ENCODE measurements around the gene CLPSL2.
"Not testable (repeated sequence)": the region's sequence is repeated elsewhere in the genome, so short reads cannot be mapped to it uniquely, and the experiment has no call there.

The CLPSL2 gene

GRCh38 chr6:35776364-35777215 is at the start of gene CLPSL2:
CLPSL2 (plus strand) TSS chr6:35776598; CDS start chr6:35776619, 21 bp downstream.
- no peak for DNase-seq (ENCODE audit: extremely low read depth in 1 of 2, low read depth in 1 of 2)

- DNase-seq (ENCODE audit: extremely low read depth in 1 of 2, low read depth in 1 of 2), result no peak
Observed at GRCh38 chr6:35727231-35727934, 49.0 kb upstream of the CLPSL2 start.

- DNase-seq (ENCODE audit: extremely low read depth in 1 of 2, low read depth in 1 of 2), result peak; percentile 71 to 73
Observed at GRCh38 chr6:35727935-35728682, 48.3 kb upstream of the CLPSL2 start.

- DNase-seq (ENCODE audit: extremely low read depth in 1 of 2, low read depth in 1 of 2), result no peak
Observed at GRCh38 chr6:35728683-35729678, 47.4 kb upstream of the CLPSL2 start.

- no peak for DNase-seq (ENCODE audit: extremely low read depth in 1 of 2, low read depth in 1 of 2)
Observed at GRCh38 chr6:35729722-35730121, 46.7 kb upstream of the CLPSL2 start.

- no peak for DNase-seq (ENCODE audit: extremely low read depth in 1 of 2, low read depth in 1 of 2)
Observed at GRCh38 chr6:35730745-35731413, 45.5 kb upstream of the CLPSL2 start.

GRCh38 chr6:35731414-35731735 is 45.0 kb upstream of the CLPSL2 start:
- DNase-seq (ENCODE audit: extremely low read depth in 1 of 2, low read depth in 1 of 2), result peak; percentile 91 to 95

GRCh38 chr6:35731736-35732532 is 44.5 kb upstream of the CLPSL2 start:
- DNase-seq (ENCODE audit: extremely low read depth in 1 of 2, low read depth in 1 of 2), result peak; percentile 77 to 90

GRCh38 chr6:35733633-35734032 is 42.8 kb upstream of the CLPSL2 start:
- DNase-seq (ENCODE audit: extremely low read depth in 1 of 2, low read depth in 1 of 2), result no peak

GRCh38 chr6:35734319-35734718 is 42.1 kb upstream of the CLPSL2 start:
- DNase-seq (ENCODE audit: extremely low read depth in 1 of 2, low read depth in 1 of 2), result not testable (repeated sequence)

GRCh38 chr6:35735452-35735851 is 40.9 kb upstream of the CLPSL2 start:
- no peak for DNase-seq (ENCODE audit: extremely low read depth in 1 of 2, low read depth in 1 of 2)

- peak; percentile 61 to 76 for DNase-seq (ENCODE audit: extremely low read depth in 1 of 2, low read depth in 1 of 2)
Observed at GRCh38 chr6:35736253-35736894, 40.0 kb upstream of the CLPSL2 start.

GRCh38 chr6:35736982-35737412 is 39.4 kb upstream of the CLPSL2 start, which contains the start of gene ARMC12:
ARMC12 (plus strand) TSS chr6:35737032; CDS start chr6:35737109, 77 bp downstream.
- DNase-seq (ENCODE audit: extremely low read depth in 1 of 2, low read depth in 1 of 2), result no peak

- no peak for DNase-seq (ENCODE audit: extremely low read depth in 1 of 2, low read depth in 1 of 2)
Observed at GRCh38 chr6:35737413-35738211, 38.8 kb upstream of the CLPSL2 start.

- no peak for DNase-seq (ENCODE audit: extremely low read depth in 1 of 2, low read depth in 1 of 2)
Observed at GRCh38 chr6:35739645-35740524, 36.5 kb upstream of the CLPSL2 start.

- DNase-seq (ENCODE audit: extremely low read depth in 1 of 2, low read depth in 1 of 2), result no peak
Observed at GRCh38 chr6:35742842-35743241, 33.6 kb upstream of the CLPSL2 start.
